HepG2 (cell line): Measurements from ENCODE around the gene SPAG7. TPM values are rescaled to one million over a fixed set of nuclear protein-coding genes. Genes with fewer than 3 reads are reported as not detected.

Source experiments
- ATRX ChIP-seq: sonication (generic); formaldehyde crosslinking; IDR thresholded peaks from 2 replicates; pipeline ENCODE4 v1.4.0; 2020; ENCODE audit warnings: missing genetic modification reagents, borderline replicate concordance
- FOXA3 ChIP-seq: IDR thresholded peaks from 2 replicates; pipeline ENCODE4 v1.6.1; 2016; ENCODE audit warnings: missing genetic modification reagents, missing compliant biosample characterization
- KAT8 ChIP-seq: IDR thresholded peaks from 2 replicates; pipeline ENCODE4 v1.6.1; 2016; ENCODE audit warnings: missing genetic modification reagents, missing compliant biosample characterization
- MIXL1 ChIP-seq: IDR thresholded peaks from 2 replicates; pipeline ENCODE4 v1.6.1; 2016
- NFE2L1 ChIP-seq: sonication (generic); formaldehyde crosslinking; IDR thresholded peaks from 2 replicates; pipeline ENCODE4 v1.4.0; 2020; ENCODE audit warnings: missing genetic modification reagents, mild to moderate bottlenecking, borderline replicate concordance
- SKI ChIP-seq: fragments of 450-650 bp; IDR thresholded peaks from one replicate; pipeline ENCODE4 v1.6.1; 2018; ENCODE audit warnings: mild to moderate bottlenecking; ENCODE audit not compliant: partially characterized antibody
- SOX13 ChIP-seq, 3 experiments: fragments of 450-650 bp in 1 of 3; sonication (generic) in 1 of 3; formaldehyde crosslinking in 1 of 3; IDR thresholded peaks in 2 of 3; conservative IDR thresholded peaks in 1 of 3; 2 replicates each; pipeline versions ENCODE4 v1.5.0 to v1.6.1; 2016 to 2020; ENCODE audit warnings: antibody characterized with exemption in 1 of 3, mild to moderate bottlenecking in 1 of 3, missing compliant biosample characterization in 1 of 3, missing genetic modification reagents in 1 of 3, moderate library complexity in 1 of 3
- ZFP62 ChIP-seq: sonication (generic); formaldehyde crosslinking; IDR thresholded peaks from 2 replicates; pipeline ENCODE4 v1.4.0; 2020; ENCODE audit warnings: missing genetic modification reagents
- ZNF282 ChIP-seq: fragments of 450-650 bp; IDR thresholded peaks from 2 replicates; pipeline ENCODE4 v1.6.1; 2018; ENCODE audit not compliant: partially characterized antibody
- polyA plus RNA-seq, 8 experiments: library from polyadenylated mRNA; depleted of rRNA in 3 of 8; stranded (reverse) in 7 of 8; unstranded in 1 of 8; fragments of >200 nt; fragmentation: Illumina TruSeq in 4 of 8; extraction: Trizol in 4 of 8; gene quantifications; 2 replicates each; pipeline versions ENCODE4 v1.2.1 to v1.2.3, GENCODE V29; 2011 to 2016; ENCODE audit warnings: low read depth in 4 of 8, missing spikeins in 1 of 8, mixed read lengths in 1 of 8; ENCODE audit not compliant: insufficient read depth in 1 of 8
- total RNA-seq, 5 experiments: library from RNA; depleted of rRNA; stranded (reverse); fragments of >200 nt; fragmentation: Illumina TruSeq; extraction: Trizol; gene quantifications; 2 replicates each; pipeline ENCODE4 v1.2.3, GENCODE V29; 2016; ENCODE audit warnings: low read depth in 1 of 5
- TF ChIP-seq, protein P1 (sequence below): sonication (generic); formaldehyde crosslinking; IDR thresholded peaks from 2 replicates; pipeline ENCODE4 v1.5.0; 2020; ENCODE audit warnings: missing genetic modification reagents
- TF ChIP-seq, protein P2 (sequence below): IDR thresholded peaks from 2 replicates; pipeline ENCODE4 v1.6.1; 2016; ENCODE audit warnings: missing biosample characterization, missing genetic modification reagents, low read depth
- TF ChIP-seq, protein P3 (sequence below), 2 experiments: IDR thresholded peaks; 2 replicates each; pipeline ENCODE4 v1.6.1; 2011 to 2012; ENCODE audit warnings: low read length in 2 of 2, borderline replicate concordance in 1 of 2, low read depth in 1 of 2, mild to moderate bottlenecking in 1 of 2, moderate library complexity in 1 of 2
- TF ChIP-seq, protein P4 (sequence below): sonication (generic); formaldehyde crosslinking; IDR thresholded peaks from 2 replicates; pipeline ENCODE4 v1.8.0; 2022; ENCODE audit warnings: missing genetic modification reagents, mild to moderate bottlenecking, borderline replicate concordance
- TF ChIP-seq, protein P5 (sequence below): sonication (generic); formaldehyde crosslinking; IDR thresholded peaks from 2 replicates; pipeline ENCODE4 v1.8.0; 2022; ENCODE audit warnings: missing genetic modification reagents, mild to moderate bottlenecking, moderate library complexity, borderline replicate concordance
- TF ChIP-seq, protein P6 (sequence below): sonication (generic); formaldehyde crosslinking; IDR thresholded peaks from 2 replicates; pipeline ENCODE4 v1.5.1; 2020; ENCODE audit warnings: mild to moderate bottlenecking, missing genetic modification reagents

The SPAG7 gene
- total and polyA plus RNA-seq, 2 of the 13 experiments (the other 11 are each of a cell fraction or from before 2014, with no cell fraction given): 51.0 to 59.0 TPM

DNA sequence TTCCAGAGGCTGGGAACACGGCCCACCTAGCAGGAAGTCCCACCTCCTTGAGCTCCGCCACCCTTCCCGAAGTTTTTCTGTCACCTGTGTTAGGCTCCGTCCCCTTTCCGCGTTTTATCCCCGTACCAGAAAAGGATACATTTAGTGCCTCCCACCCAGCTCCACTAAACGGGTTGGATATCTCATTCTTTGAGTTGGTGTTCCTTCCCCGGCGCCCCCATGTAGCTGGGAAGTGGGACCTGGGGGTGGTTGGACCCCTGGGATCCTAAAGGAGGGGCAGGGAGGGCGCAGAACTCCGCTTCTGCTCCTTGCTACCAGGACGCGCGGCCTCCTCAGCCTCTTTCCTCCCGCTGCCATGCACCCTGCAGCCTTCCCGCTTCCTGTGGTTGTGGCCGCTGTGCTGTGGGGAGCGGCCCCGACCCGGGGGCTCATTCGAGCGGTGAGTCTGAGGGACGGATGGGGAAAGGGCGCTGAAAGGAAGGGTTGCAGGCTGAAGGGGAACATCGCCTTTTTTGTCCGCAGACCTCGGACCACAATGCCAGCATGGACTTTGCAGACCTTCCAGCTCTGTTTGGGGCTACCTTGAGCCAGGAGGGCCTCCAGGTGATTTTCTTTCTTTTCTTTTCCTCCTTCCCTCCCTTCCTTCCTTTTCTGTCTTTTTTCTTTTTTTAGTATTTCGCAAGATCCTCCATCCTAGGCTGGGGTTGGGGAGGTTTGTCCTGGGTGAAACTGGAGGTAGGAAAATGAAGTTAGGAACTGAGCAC, 26.9 kb downstream of the SPAG7 start (continued):
- TF ChIP-seq, protein P1, sequence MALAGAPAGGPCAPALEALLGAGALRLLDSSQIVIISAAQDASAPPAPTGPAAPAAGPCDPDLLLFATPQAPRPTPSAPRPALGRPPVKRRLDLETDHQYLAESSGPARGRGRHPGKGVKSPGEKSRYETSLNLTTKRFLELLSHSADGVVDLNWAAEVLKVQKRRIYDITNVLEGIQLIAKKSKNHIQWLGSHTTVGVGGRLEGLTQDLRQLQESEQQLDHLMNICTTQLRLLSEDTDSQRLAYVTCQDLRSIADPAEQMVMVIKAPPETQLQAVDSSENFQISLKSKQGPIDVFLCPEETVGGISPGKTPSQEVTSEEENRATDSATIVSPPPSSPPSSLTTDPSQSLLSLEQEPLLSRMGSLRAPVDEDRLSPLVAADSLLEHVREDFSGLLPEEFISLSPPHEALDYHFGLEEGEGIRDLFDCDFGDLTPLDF (CRISPR knock-in tag): no peak
- no peak for TF ChIP-seq ATRX (CRISPR knock-in tag)
- TF ChIP-seq ZFP62 (CRISPR knock-in tag): no peak
- TF ChIP-seq, protein P2, sequence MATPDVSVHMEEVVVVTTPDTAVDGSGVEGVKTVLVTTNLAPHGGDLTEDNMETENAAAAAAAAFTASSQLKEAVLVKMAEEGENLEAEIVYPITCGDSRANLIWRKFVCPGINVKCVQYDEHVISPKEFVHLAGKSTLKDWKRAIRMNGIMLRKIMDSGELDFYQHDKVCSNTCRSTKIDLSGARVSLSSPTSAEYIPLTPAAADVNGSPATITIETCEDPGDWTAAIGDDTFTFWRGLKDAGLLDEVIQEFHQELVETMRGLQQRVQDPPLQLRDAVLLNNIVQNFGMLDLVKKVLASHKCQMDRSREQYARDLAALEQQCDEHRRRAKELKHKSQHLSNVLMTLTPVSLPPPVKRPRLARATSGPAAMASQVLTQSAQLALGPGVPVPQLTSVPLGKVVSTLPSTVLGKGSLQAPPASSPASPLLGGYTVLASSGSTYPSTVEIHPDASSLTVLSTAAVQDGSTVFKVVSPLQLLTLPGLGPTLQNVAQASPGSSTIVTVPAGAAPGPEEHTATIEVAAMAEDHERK: no peak
- TF ChIP-seq, protein P3, sequence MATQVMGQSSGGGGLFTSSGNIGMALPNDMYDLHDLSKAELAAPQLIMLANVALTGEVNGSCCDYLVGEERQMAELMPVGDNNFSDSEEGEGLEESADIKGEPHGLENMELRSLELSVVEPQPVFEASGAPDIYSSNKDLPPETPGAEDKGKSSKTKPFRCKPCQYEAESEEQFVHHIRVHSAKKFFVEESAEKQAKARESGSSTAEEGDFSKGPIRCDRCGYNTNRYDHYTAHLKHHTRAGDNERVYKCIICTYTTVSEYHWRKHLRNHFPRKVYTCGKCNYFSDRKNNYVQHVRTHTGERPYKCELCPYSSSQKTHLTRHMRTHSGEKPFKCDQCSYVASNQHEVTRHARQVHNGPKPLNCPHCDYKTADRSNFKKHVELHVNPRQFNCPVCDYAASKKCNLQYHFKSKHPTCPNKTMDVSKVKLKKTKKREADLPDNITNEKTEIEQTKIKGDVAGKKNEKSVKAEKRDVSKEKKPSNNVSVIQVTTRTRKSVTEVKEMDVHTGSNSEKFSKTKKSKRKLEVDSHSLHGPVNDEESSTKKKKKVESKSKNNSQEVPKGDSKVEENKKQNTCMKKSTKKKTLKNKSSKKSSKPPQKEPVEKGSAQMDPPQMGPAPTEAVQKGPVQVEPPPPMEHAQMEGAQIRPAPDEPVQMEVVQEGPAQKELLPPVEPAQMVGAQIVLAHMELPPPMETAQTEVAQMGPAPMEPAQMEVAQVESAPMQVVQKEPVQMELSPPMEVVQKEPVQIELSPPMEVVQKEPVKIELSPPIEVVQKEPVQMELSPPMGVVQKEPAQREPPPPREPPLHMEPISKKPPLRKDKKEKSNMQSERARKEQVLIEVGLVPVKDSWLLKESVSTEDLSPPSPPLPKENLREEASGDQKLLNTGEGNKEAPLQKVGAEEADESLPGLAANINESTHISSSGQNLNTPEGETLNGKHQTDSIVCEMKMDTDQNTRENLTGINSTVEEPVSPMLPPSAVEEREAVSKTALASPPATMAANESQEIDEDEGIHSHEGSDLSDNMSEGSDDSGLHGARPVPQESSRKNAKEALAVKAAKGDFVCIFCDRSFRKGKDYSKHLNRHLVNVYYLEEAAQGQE (IDR thresholded peaks at IDR 0.05; ENCODE audit: borderline replicate concordance in 1 of 2, low read depth in 1 of 2, low read length in 2 of 2): no peak
- no peak for TF ChIP-seq SKI
- peak; percentile 29; the same call in 1 of the 2 replicates for TF ChIP-seq NFE2L1
- TF ChIP-seq, protein P4, sequence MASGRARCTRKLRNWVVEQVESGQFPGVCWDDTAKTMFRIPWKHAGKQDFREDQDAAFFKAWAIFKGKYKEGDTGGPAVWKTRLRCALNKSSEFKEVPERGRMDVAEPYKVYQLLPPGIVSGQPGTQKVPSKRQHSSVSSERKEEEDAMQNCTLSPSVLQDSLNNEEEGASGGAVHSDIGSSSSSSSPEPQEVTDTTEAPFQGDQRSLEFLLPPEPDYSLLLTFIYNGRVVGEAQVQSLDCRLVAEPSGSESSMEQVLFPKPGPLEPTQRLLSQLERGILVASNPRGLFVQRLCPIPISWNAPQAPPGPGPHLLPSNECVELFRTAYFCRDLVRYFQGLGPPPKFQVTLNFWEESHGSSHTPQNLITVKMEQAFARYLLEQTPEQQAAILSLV (CRISPR knock-in tag): no peak
- TF ChIP-seq, protein P5, sequence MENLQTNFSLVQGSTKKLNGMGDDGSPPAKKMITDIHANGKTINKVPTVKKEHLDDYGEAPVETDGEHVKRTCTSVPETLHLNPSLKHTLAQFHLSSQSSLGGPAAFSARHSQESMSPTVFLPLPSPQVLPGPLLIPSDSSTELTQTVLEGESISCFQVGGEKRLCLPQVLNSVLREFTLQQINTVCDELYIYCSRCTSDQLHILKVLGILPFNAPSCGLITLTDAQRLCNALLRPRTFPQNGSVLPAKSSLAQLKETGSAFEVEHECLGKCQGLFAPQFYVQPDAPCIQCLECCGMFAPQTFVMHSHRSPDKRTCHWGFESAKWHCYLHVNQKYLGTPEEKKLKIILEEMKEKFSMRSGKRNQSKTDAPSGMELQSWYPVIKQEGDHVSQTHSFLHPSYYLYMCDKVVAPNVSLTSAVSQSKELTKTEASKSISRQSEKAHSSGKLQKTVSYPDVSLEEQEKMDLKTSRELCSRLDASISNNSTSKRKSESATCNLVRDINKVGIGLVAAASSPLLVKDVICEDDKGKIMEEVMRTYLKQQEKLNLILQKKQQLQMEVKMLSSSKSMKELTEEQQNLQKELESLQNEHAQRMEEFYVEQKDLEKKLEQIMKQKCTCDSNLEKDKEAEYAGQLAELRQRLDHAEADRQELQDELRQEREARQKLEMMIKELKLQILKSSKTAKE (CRISPR knock-in tag): no peak
- no peak for TF ChIP-seq SOX13 (IDR thresholded peaks at IDR 0.05)
- no peak for TF ChIP-seq SOX13 (CRISPR knock-in tag; conservative IDR thresholded peaks at IDR 0.05 in 1 of 2, IDR thresholded peaks at IDR 0.05 in 1 of 2)
- no peak for TF ChIP-seq KAT8
- TF ChIP-seq ZNF282: no peak
- TF ChIP-seq FOXA3 (CRISPR knock-in tag): no peak
- TF ChIP-seq, protein P6, sequence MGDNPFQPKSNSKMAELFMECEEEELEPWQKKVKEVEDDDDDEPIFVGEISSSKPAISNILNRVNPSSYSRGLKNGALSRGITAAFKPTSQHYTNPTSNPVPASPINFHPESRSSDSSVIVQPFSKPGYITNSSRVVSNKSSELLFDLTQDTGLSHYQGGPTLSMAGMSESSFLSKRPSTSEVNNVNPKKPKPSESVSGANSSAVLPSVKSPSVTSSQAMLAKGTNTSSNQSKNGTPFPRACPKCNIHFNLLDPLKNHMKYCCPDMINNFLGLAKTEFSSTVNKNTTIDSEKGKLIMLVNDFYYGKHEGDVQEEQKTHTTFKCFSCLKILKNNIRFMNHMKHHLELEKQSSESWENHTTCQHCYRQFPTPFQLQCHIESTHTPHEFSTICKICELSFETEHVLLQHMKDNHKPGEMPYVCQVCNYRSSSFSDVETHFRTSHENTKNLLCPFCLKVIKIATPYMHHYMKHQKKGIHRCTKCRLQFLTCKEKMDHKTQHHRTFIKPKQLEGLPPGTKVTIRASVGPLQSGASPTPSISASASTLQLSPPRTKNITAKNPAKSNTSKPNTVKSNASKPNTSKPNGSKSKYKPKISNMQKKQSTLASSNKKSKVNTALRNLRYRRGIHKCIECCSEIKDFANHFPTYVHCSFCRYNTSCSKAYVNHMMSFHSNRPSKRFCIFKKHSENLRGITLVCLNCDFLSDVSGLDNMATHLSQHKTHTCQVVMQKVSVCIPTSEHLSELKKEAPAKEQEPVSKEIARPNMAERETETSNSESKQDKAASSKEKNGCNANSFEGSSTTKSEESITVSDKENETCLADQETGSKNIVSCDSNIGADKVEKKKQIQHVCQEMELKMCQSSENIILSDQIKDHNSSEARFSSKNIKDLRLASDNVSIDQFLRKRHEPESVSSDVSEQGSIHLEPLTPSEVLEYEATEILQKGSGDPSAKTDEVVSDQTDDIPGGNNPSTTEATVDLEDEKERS: no peak
- TF ChIP-seq MIXL1 (CRISPR knock-in tag): no peak
